ENCODE results near the gene TTC34.
"Not testable (repeated sequence)": the region's sequence is repeated elsewhere in the genome, so short reads cannot be mapped to it uniquely, and the experiment has no call there.

The TTC34 gene

GRCh38 chr1:2810899-2811532 lies 9.5 kb upstream of the TTC34 start:
- DNase-seq = no peak

- DNase-seq = no peak
These were observed 8.8 kb upstream of the TTC34 start for GRCh38 chr1:2810281-2810680.

GRCh38 chr1:2809656-2810055 lies 8.2 kb upstream of the TTC34 start:
- DNase-seq = no peak

- DNase-seq = no peak
These were observed 7.5 kb upstream of the TTC34 start for GRCh38 chr1:2808831-2809605.

GRCh38 chr1:2808386-2808705 lies 6.9 kb upstream of the TTC34 start:
- DNase-seq = no peak

- DNase-seq = no peak
These were observed 6.3 kb upstream of the TTC34 start for GRCh38 chr1:2807678-2808385.

GRCh38 chr1:2807036-2807435 lies 5.5 kb upstream of the TTC34 start:
- no peak for DNase-seq

GRCh38 chr1:2806591-2806990 lies 5.1 kb upstream of the TTC34 start:
- DNase-seq = no peak

- no peak for DNase-seq
These were observed 4.4 kb upstream of the TTC34 start for GRCh38 chr1:2805801-2806430.

GRCh38 chr1:2804628-2805351 lies 3.3 kb upstream of the TTC34 start:
- DNase-seq = no peak

- no peak for DNase-seq
These were observed 2.6 kb upstream of the TTC34 start for GRCh38 chr1:2803931-2804627.

- no peak for DNase-seq
These were observed 1.8 kb upstream of the TTC34 start for GRCh38 chr1:2803086-2803930.

GRCh38 chr1:2802421-2802961 lies 998 bp upstream of the TTC34 start:
- DNase-seq = no peak

- DNase-seq = no peak
These were observed 447 bp downstream of the TTC34 start for GRCh38 chr1:2801046-2801445.

- no peak for DNase-seq
These were observed 838 bp downstream of the TTC34 start for GRCh38 chr1:2800664-2801045.

- DNase-seq = no peak
These were observed 1.5 kb downstream of the TTC34 start for GRCh38 chr1:2799811-2800663.

- DNase-seq = not testable (repeated sequence)
These were observed 2.5 kb downstream of the TTC34 start for GRCh38 chr1:2798958-2799357.

- no peak for DNase-seq
These were observed 3.8 kb downstream of the TTC34 start for GRCh38 chr1:2797741-2798016.

- DNase-seq = no peak
These were observed 4.4 kb downstream of the TTC34 start for GRCh38 chr1:2796890-2797740.

Data from NCI-H526 (cell line).